HEK293T (cell line): ENCODE results near the gene AFAP1L2.

ENCODE experiments used
- CTCF ChIA-PET: fragments of 350-600 bp; formaldehyde crosslinking; extraction: SDS; loops from one replicate; lab custom pipeline; 2021; ENCODE audit warnings: antibody characterized with exemption, inconsistent platforms; lab: Yijun Ruan, JAX
- POLR2A ChIA-PET: fragments of 350-600 bp; formaldehyde crosslinking; extraction: SDS; loops from one replicate; lab custom pipeline; 2020; ENCODE audit warnings: antibody characterized with exemption, inconsistent platforms; lab: Yijun Ruan, JAX
- DNase-seq: peaks from one replicate; pipeline ENCODE4 v3.0.0; 2012; ENCODE audit warnings: mixed read lengths; ENCODE audit errors: extremely low spot score
- ARNT ChIP-seq: fragments of 450-650 bp; IDR thresholded peaks from 2 replicates; pipeline ENCODE4 v1.6.1; 2017; ENCODE audit warnings: mild to moderate bottlenecking
- BHLHE40 ChIP-seq: fragments of 450-650 bp; IDR thresholded peaks from 2 replicates; pipeline ENCODE4 v1.6.1; 2016; ENCODE audit warnings: mild to moderate bottlenecking, moderate library complexity, borderline replicate concordance
- CTBP1 ChIP-seq: fragments of 450-650 bp; IDR thresholded peaks from 2 replicates; pipeline ENCODE4 v1.6.1; 2016; ENCODE audit warnings: borderline replicate concordance
- ELF4 ChIP-seq: fragments of 450-650 bp; IDR thresholded peaks from 2 replicates; pipeline ENCODE4 v1.6.1; 2017; ENCODE audit warnings: antibody characterized with exemption
- FOXA1 ChIP-seq: fragments of 450-650 bp; IDR thresholded peaks from 2 replicates; pipeline ENCODE4 v1.6.1; 2016; ENCODE audit warnings: mild to moderate bottlenecking
- FOXK2 ChIP-seq: fragments of 450-650 bp; IDR thresholded peaks from 2 replicates; pipeline ENCODE4 v1.6.1; 2016; ENCODE audit warnings: mild to moderate bottlenecking
- FOXM1 ChIP-seq: fragments of 450-650 bp; IDR thresholded peaks from 2 replicates; pipeline ENCODE4 v1.6.1; 2017; ENCODE audit warnings: mild to moderate bottlenecking, borderline replicate concordance
- HDGF ChIP-seq: fragments of 450-650 bp; IDR thresholded peaks from 2 replicates; pipeline ENCODE4 v1.6.1; 2017; ENCODE audit warnings: antibody characterized with exemption, borderline replicate concordance
- L3MBTL2 ChIP-seq: fragments of 450-650 bp; conservative IDR thresholded peaks from 2 replicates; pipeline ENCODE4 v1.6.1; 2016; ENCODE audit warnings: mild to moderate bottlenecking
- LEF1 ChIP-seq: fragments of 450-650 bp; IDR thresholded peaks from 2 replicates; pipeline ENCODE4 v1.6.1; 2017; ENCODE audit warnings: mild to moderate bottlenecking, borderline replicate concordance
- NFRKB ChIP-seq: fragments of 450-650 bp; IDR thresholded peaks from 2 replicates; pipeline ENCODE4 v1.6.1; 2016; ENCODE audit warnings: mild to moderate bottlenecking, moderate library complexity
- SP1 ChIP-seq: fragments of 450-650 bp; IDR thresholded peaks from 2 replicates; pipeline ENCODE4 v1.6.1; 2017
- SUZ12 ChIP-seq: fragments of 450-650 bp; IDR thresholded peaks from 2 replicates; pipeline ENCODE4 v1.6.1; 2016; ENCODE audit warnings: mild to moderate bottlenecking
- TARDBP ChIP-seq: fragments of 450-650 bp; IDR thresholded peaks from 2 replicates; pipeline ENCODE4 v1.6.1; 2016
- ZNF384 ChIP-seq: fragments of 450-650 bp; IDR thresholded peaks from 2 replicates; pipeline ENCODE4 v1.6.1; 2016
- TF ChIP-seq, protein P1 (sequence below): fragments of 450-650 bp; IDR thresholded peaks from 2 replicates; pipeline ENCODE4 v1.6.1; 2016

AFAP1L2 gene, protein sequence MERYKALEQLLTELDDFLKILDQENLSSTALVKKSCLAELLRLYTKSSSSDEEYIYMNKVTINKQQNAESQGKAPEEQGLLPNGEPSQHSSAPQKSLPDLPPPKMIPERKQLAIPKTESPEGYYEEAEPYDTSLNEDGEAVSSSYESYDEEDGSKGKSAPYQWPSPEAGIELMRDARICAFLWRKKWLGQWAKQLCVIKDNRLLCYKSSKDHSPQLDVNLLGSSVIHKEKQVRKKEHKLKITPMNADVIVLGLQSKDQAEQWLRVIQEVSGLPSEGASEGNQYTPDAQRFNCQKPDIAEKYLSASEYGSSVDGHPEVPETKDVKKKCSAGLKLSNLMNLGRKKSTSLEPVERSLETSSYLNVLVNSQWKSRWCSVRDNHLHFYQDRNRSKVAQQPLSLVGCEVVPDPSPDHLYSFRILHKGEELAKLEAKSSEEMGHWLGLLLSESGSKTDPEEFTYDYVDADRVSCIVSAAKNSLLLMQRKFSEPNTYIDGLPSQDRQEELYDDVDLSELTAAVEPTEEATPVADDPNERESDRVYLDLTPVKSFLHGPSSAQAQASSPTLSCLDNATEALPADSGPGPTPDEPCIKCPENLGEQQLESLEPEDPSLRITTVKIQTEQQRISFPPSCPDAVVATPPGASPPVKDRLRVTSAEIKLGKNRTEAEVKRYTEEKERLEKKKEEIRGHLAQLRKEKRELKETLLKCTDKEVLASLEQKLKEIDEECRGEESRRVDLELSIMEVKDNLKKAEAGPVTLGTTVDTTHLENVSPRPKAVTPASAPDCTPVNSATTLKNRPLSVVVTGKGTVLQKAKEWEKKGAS

DNA sequence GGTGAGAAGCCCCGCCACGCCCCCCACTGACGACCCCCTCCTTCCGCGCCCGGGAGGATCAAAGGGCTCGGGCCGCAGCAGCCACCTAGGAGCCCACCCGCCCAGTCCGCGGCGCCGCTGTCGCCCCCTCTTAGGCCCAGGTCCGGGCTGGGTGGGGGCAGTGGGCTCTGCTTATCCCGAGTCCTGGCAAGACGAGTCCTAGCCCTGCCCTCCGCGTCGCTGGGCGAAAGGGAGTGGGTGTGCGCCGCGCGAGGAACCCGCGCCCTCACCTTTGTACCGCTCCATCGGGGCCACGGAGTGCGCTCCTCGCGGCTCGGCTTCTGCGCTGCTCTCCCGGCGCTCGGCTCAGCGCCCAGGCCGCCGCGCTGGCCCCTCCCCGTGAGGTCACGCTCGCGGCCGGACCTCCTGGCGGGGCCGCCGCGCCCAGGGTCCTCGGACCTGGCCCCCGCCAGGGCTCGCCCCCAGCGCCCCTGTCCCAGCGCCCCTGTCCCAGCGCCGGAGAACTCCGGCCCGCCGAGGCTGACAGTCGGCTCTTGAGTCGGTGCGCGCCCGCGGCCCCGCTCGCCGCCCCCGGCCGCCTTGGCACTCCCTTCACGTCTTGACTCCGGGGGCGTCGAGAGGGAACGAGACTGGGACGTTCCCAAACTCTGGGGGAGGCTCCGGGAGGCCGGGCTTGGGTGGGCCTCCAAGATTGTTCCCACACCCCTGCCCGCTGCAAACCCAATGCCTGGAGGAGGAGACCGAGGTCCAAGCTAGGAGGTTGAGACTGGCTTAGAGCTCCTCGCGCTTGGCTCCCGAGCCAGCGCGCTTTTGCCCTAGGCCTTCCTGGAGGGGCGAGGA, at the start of gene AFAP1L2:
Gene AFAP1L2 (minus strand): TSS at position 332 of the 840 bp plus-strand sequence. CDS start 47 bp downstream, at position 285.
- ChIA-PET CTCF (interaction anchor here (1.0 to 1.5 kb wide), 2 partner anchors 16 to 101 kb away, joined by 4 to 10 read pairs; no protein-coding TSS in a partner anchor), POLR2A (interaction anchor here (1.1 kb wide), 1 partner anchor 101 kb away, joined by 3 read pairs; no protein-coding TSS in a partner anchor)
- TF ChIP-seq ELF4 (no peak), CTBP1 (no peak), FOXM1 (no peak), SP1 (no peak), LEF1 (no peak), TARDBP (no peak), FOXA1 (no peak), ARNT (no peak), FOXK2 (no peak), ZNF384 (no peak), L3MBTL2 (no peak), SUZ12 (no peak), HDGF (no peak), BHLHE40 (no peak), NFRKB (no peak)
- TF ChIP-seq, protein P1, sequence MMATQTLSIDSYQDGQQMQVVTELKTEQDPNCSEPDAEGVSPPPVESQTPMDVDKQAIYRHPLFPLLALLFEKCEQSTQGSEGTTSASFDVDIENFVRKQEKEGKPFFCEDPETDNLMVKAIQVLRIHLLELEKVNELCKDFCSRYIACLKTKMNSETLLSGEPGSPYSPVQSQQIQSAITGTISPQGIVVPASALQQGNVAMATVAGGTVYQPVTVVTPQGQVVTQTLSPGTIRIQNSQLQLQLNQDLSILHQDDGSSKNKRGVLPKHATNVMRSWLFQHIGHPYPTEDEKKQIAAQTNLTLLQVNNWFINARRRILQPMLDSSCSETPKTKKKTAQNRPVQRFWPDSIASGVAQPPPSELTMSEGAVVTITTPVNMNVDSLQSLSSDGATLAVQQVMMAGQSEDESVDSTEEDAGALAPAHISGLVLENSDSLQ = no peak
- peak; percentile 69 for DNase-seq

DNA sequence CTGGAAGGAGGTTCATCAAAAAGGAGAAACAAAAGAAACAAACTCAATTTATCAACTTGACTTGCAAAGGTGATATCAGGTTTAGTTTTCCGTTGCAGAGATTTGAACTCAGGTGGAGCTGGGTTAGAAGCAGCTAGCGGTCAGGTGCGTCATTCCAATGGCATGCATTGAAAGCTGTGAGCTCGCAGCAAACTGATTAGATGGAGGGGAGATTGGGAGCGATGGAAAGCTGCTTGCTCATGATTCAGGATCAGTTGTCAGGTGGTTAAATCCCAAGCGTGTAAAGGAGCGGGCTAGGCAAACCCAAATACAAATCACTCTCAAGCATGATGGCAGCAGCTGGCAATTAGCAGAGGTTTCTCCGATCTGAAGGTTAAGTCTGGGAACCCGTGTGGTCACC, 49.3 kb upstream of the AFAP1L2 start:
- CTCF ChIA-PET = interaction anchor here (1.2 kb wide), 1 partner anchor 18 kb away, joined by 3 read pairs; no protein-coding TSS in a partner anchor

DNA sequence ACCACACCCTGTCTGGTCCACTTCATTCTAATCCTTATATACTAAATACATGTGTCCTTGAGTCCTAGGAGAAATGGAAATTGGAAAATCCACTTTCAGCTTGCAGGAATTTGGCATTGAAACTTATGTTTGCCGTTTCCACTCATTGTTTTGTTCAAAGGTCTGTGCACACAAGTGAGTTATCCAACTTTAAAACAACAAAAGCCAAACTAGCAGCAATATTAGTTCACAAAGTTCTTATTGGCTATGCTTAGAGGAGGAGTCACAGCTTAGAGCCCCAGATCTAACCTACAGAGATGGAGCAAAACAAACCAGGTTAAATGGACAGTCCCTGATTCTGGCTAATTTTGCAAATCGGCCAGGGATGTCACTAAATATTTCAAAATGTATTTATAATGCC, 44.6 kb upstream of the AFAP1L2 start:
- ChIA-PET POLR2A (no interaction called here), CTCF (no interaction called here)
- TF ChIP-seq ELF4 = no peak
- no peak for TF ChIP-seq LEF1
- TF ChIP-seq TARDBP = no peak
- no peak for TF ChIP-seq FOXA1
- no peak for TF ChIP-seq L3MBTL2
- no peak for TF ChIP-seq HDGF
- no peak for TF ChIP-seq SP1
- TF ChIP-seq, protein P1 = no peak
- no peak for TF ChIP-seq FOXM1
- no peak for TF ChIP-seq ARNT
- no peak for TF ChIP-seq ZNF384
- TF ChIP-seq SUZ12 = no peak
- no peak for TF ChIP-seq BHLHE40
- no peak for DNase-seq

More for the DNA sequence above, 49.3 kb upstream of the AFAP1L2 start:
- DNase-seq = no peak
- POLR2A ChIA-PET = no interaction called here
- TF ChIP-seq LEF1 = no peak
- TF ChIP-seq ARNT = no peak
- no peak for TF ChIP-seq FOXA1
- no peak for TF ChIP-seq NFRKB
- no peak for TF ChIP-seq ELF4
- no peak for TF ChIP-seq L3MBTL2
- TF ChIP-seq, protein P1 = no peak
- no peak for TF ChIP-seq FOXM1
- no peak for TF ChIP-seq SUZ12

DNA sequence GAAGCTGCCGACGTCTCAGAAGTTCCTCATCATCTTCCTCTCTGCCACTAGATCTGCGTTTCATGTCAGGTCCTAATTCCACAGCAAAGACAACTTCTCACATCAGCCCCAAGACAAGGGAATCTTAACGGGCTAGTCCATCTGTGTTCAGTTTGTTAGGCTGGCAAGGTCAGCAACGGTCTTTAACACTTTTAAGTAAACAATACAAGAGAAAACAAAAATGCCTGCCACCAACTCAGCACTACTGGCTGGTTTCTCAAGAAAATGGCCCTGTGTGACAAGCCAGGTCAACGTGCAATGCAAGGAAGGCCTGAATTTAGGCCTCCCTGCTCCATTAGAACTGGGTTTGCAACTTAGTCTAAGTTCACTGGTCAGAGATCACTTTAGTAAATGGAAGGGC, 41.0 kb upstream of the AFAP1L2 start:
- POLR2A ChIA-PET = no interaction called here
- CTCF ChIA-PET = no interaction called here
- no peak for DNase-seq
- no peak for TF ChIP-seq SUZ12
- no peak for TF ChIP-seq L3MBTL2
- no peak for TF ChIP-seq LEF1
- TF ChIP-seq TARDBP = no peak
- TF ChIP-seq FOXK2 = no peak
- no peak for TF ChIP-seq NFRKB

DNA sequence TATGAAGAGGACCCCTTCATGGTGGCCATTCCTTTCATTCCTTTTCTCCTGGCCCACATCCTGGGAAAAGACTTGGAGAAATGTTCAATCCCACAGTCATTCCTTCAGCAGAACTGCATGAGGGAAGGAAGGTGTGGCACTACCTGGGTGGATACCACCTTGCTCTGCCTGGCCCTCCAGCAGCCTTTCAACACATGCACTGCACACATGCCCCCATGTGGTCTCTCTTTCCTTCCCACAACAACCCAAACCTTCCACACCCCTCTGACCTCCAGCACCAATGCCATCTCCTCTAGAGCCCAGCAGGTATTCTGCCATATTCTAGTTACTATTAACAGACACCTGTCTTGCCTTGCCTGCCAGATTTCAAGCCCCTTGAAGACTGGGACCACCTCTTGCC, 40.5 kb upstream of the AFAP1L2 start:
- TF ChIP-seq L3MBTL2 (no peak), LEF1 (no peak), ELF4 (no peak)
- DNase-seq = no peak
- ChIA-PET POLR2A (no interaction called here), CTCF (no interaction called here)
